ENCODE results near the gene COX19.

COX19 gene

GRCh38 chr7:990933-991728 is 15.8 kb upstream of the COX19 start:
- no peak for DNase-seq

GRCh38 chr7:990352-990932 is 15.1 kb upstream of the COX19 start:
- DNase-seq, result no peak

GRCh38 chr7:988963-989529 is 13.7 kb upstream of the COX19 start:
- no peak for DNase-seq

DNA sequence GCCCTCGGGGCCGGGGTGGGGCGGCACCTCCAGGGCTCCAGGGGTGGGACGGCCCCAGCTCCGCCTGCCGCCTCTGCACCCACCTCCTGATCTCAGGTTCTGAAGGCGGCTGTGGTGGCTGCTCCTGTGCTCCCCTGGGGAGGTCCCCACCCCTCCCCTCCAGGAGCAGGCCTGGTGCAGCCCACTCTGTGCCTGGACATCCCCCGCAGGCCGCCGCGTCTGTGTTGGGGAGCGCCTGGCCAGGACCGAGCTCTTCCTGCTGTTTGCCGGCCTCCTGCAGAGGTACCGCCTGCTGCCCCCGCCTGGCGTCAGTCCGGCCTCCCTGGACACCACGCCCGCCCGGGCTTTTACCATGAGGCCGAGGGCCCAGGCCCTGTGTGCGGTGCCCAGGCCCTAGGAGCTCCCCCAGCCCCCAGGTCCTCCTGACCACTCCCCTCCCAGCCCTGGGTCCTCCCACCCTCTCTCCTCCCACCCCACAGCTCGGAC is 13.1 kb upstream of the COX19 start:
- no peak for DNase-seq

DNA sequence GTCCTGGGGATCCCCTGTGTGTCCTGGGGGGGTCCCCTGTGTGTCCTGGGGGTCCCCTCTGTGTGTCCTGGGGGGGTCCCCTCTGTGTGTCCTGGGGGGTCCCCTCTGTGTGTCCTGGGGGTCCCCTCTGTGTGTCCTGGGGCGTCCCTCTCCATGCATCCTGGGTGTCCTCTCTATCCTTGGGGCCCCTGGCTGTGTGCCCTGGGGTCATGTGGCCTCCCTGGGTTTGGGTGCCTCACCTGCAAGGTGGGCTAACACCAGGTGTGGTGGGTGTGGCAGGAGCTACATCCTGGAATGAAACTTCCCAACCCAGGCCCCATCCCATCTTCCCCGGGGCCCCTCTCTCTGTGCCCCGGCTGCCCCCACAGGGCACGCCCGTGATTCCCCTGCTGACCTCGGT is 12.6 kb upstream of the COX19 start:
- no peak for DNase-seq

DNA sequence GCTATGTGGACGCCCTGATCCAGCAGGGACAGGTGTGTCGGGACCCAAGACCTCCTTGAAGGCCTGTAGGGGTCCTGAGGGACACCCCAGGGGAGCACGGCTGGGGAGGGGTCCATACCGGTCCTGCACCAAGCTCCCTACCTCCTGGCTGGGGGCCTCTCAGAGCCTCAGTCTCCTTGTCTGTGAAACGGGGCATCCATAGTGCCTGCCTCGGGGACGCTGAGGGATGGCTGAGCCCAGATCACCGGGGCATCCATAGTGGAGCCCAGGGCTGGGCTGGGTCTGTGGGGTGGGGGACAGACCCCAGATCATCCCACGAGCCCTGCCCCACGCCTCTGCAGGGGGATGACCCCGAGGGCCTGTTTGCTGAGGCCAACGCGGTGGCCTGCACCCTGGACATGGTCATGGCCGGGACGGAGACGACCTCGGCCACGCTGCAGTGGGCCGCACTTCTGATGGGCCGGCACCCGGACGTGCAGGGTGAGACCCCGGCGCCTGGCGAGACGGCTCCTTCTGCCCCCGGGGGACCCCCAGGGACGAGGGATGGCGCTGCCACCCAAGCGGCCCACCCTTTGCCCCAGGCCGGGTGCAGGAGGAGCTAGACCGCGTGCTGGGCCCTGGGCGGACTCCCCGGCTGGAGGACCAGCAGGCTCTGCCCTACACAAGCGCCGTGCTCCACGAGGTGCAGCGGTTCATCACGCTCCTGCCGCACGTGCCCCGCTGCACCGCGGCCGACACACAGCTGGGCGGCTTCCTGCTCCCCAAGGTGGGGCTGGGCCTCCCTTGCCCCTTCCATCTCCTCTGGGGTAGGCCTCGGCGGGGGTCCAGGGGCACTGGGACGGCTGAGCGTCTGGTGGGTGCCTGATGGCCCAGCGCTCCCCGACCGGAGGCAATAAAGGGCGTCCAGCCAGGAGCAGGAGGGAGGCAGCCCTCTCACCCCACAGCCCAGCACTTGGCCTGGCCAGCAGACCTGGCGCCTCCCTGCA is 11.7 kb upstream of the COX19 start:
- DNase-seq, result no peak

DNA sequence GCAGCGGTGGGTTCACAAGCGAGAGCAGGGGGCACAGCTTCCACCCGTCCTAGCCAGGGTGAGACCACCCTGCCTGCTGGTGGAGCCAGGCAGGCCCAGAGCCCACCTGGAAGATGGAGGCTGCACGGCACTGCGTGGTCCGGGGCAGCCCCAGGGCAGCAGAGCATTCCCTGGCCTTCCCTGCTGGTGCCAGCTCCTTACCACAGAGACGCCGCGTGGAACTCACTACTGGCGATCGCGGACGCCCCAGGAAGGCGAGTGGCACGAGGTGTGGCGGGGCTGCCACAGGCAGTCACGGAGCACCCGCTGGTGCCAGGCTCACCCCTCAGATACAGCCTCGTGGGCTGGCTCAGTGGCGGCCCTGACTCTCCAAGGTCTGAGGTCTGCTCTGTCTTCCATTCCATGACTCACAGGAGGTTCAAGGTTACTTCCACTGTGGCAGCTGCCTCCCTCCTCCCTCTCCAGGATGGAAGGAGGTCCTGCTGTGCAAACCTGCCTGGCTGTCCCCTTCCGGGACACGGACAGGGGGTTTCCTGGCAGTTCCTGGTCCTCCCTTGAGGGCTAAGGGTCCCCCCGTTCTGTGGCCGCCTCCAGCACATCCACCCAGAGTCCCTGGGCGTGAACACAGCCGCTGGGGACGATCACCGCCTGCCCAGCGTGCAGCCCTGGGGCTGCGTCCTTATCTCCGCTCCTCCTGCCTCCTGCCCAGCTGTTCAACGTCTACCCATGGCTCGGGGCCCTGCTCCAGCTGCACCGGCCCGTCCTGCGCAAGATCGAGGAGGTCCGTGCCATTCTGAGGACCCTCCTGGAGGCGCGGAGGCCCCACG is 10.8 kb upstream of the COX19 start:
- DNase-seq, result no peak

- DNase-seq, result no peak
Observed at GRCh38 chr7:985127-985416, 9.7 kb upstream of the COX19 start.

GRCh38 chr7:984361-985126 is 9.2 kb upstream of the COX19 start:
- DNase-seq, result no peak

- no peak for DNase-seq
Observed at GRCh38 chr7:983616-984071, 8.3 kb upstream of the COX19 start.

DNA sequence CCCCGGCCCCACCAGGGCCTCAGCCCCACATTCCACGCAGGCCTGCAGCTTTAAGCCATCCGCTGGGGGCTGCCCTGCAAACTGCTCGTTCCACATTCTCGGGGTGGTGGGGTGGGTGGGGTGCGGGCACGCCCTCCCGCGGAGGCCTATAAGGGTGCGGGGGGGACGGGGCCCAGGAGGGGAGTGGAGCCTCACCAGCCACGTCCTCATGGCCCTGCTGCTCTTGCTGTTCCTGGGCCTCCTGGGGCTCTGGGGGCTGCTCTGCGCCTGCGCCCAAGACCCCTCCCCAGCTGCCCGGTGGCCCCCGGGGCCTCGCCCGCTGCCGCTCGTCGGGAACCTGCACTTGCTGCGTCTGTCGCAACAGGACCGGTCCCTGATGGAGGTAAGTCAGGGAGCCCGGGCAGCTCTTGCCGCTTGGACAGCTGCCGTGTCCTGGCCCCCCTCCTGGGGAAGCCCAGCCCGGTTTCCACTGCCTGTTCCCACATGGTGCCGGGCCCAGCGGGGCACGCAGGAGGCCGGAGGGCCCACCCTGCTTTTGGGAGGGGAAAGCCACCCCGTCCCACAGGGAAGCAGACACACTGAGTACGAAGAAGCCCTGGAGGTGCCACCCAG is 7.8 kb upstream of the COX19 start, which contains the start of gene CYP2W1:
CYP2W1 (plus strand) TSS at position 178 of the 612 bp plus-strand sequence; CDS start at position 209, 31 bp downstream.
- DNase-seq, result no peak

DNA sequence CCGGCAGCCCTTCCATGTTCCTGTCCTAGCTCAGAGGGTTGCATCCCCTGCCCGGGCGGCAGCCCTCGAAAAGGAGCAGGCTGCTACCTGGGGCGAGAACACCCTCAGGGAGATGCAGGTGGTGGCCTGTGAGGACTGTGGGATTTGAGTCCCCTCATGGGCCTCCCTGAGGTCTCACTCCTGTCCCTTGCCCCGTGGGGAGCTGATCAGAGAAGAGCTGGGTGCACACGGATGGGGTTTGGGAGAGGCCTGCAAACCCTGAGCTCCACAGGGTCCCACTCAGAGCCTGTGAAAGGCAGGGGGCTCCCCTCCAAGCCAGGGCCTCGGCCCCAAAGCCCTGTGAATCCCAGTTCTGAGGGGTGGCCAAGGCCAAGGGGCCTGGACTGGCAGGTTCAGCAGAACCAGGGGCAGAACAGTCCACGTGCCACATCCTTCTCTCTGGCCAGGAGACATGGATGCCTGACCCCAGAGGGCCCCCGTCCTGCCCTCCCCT is 7.2 kb upstream of the COX19 start:
- no peak for DNase-seq

DNA sequence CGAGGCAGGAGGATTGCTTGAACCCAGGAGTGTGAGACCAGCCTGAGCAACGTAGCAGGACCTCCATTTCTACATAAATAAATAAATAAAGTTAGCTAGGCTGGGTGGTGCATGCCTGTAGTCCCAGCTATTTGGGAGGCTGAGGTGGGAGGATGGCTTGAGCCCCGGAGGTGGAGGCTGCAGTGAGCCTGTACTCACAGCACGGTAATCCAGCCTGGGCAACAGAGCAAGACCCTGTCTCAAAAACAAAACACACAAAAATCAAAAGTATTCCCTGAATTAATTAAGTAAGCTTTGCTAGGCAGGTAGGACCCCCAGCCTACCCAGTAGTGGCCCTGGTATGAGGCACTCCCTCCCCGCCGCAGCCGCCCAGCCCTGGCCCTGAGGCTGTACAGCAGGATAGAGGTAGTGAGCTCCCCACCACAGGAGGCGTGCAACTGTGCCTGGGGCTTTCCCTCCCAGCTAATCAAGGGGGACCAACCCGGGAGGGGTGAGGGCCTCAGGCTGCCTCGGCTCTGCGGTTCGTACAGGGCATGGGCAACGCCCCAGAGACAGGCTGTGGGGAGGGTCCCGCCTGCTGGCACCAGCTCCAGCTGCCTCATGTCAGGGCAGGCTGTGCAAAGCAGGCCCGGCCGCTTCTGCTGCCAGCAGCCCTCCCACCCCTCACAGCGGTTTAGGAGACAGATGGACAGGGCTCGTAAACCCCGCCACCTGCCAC is 6.6 kb upstream of the COX19 start:
- no peak for DNase-seq

- no peak for DNase-seq
Observed at GRCh38 chr7:979886-980571, 4.7 kb upstream of the COX19 start.

GRCh38 chr7:979151-979550 is 3.8 kb upstream of the COX19 start:
- DNase-seq, result no peak

GRCh38 chr7:978416-979091 is 3.2 kb upstream of the COX19 start:
- no peak for DNase-seq

DNA sequence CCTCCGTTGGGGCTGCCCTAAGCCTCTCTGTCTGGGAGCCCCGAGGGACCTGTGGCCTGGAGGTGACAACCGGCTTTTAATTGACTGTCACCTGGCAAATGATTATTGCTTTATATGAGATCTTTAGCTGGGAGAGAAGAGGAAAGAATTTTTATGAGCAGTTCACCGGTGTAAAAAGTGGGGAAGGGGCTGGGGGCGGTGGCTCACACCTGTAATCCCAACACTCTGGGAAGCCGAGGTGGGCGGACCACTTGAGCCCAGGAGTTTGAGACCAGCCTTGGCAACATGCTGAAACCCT is 2.6 kb upstream of the COX19 start:
- no peak for DNase-seq

- DNase-seq, result no peak
Observed at GRCh38 chr7:977326-978048, 2.1 kb upstream of the COX19 start.
